Measurements from ENCODE around the gene ISCA2.

Gene ISCA2

GRCh38 chr14:74476607-74477006, 17.0 kb upstream of the ISCA2 start:
- TF ChIP-seq CTCF (IDR thresholded peaks at IDR 0.05; ENCODE audit: insufficient read depth, low read length) (no peak), POLR2AphosphoS5 (IDR thresholded peaks at IDR 0.05; ENCODE audit: low read depth) (no peak), SPI1 (IDR thresholded peaks at IDR 0.05; ENCODE audit: borderline replicate concordance, low read depth) (no peak), REST (IDR thresholded peaks at IDR 0.05; ENCODE audit: insufficient replicate concordance, low read depth) (no peak), GABPA (IDR thresholded peaks at IDR 0.05; ENCODE audit: low read depth) (no peak)
- Histone ChIP-seq H3K27me3 (ENCODE audit: insufficient read depth, poor library complexity, severe bottlenecking) (no peaks in the 10 kb centered on the region), H3K4me3 (replicated peaks; ENCODE audit: insufficient read depth, low read length) (no peak overlapping the region), H3K27ac (replicated peaks) (no peak overlapping the region)
- no peak for DNase-seq (ENCODE audit: low read depth in 1 of 2, low spot score in 1 of 2)

- Histone ChIP-seq H3K27me3 (ENCODE audit: insufficient read depth, poor library complexity, severe bottlenecking) (no peaks in the 10 kb centered on the region), H3K4me3 (replicated peaks; ENCODE audit: insufficient read depth, low read length) (no peak overlapping the region), H3K27ac (replicated peaks) (no peak overlapping the region)
- TF ChIP-seq CTCF (IDR thresholded peaks at IDR 0.05; ENCODE audit: insufficient read depth, low read length): no peak
- TF ChIP-seq POLR2AphosphoS5 (IDR thresholded peaks at IDR 0.05; ENCODE audit: low read depth): no peak
- no peak for TF ChIP-seq SPI1 (IDR thresholded peaks at IDR 0.05; ENCODE audit: borderline replicate concordance, low read depth)
- DNase-seq (ENCODE audit: low read depth in 1 of 2, low spot score in 1 of 2): no peak
These were observed 14.4 kb upstream of the ISCA2 start for GRCh38 chr14:74478996-74479635.

GRCh38 chr14:74480046-74480445, 13.5 kb upstream of the ISCA2 start:
- Histone ChIP-seq H3K4me3 (replicated peaks; ENCODE audit: insufficient read depth, low read length) (no peak overlapping the region), H3K27ac (replicated peaks) (no peak overlapping the region), H3K27me3 (ENCODE audit: insufficient read depth, poor library complexity, severe bottlenecking) (no peaks in the 10 kb centered on the region)
- TF ChIP-seq REST (IDR thresholded peaks at IDR 0.05; ENCODE audit: insufficient replicate concordance, low read depth) (no peak), POLR2AphosphoS5 (IDR thresholded peaks at IDR 0.05; ENCODE audit: low read depth) (no peak), SPI1 (IDR thresholded peaks at IDR 0.05; ENCODE audit: borderline replicate concordance, low read depth) (no peak), CTCF (IDR thresholded peaks at IDR 0.05; ENCODE audit: insufficient read depth, low read length) (no peak), GABPA (IDR thresholded peaks at IDR 0.05; ENCODE audit: low read depth) (no peak)
- DNase-seq (ENCODE audit: low read depth in 1 of 2, low spot score in 1 of 2): no peak

GRCh38 chr14:74482571-74482970, 11.0 kb upstream of the ISCA2 start:
- no peak overlapping the region for H3K4me3 ChIP-seq (replicated peaks; ENCODE audit: insufficient read depth, low read length)
- no peaks in the 10 kb centered on the region for H3K27me3 ChIP-seq (ENCODE audit: insufficient read depth, poor library complexity, severe bottlenecking)
- TF ChIP-seq SPI1 (IDR thresholded peaks at IDR 0.05; ENCODE audit: borderline replicate concordance, low read depth) (no peak), POLR2AphosphoS5 (IDR thresholded peaks at IDR 0.05; ENCODE audit: low read depth) (no peak), REST (IDR thresholded peaks at IDR 0.05; ENCODE audit: insufficient replicate concordance, low read depth) (no peak), GABPA (IDR thresholded peaks at IDR 0.05; ENCODE audit: low read depth) (no peak), CTCF (IDR thresholded peaks at IDR 0.05; ENCODE audit: insufficient read depth, low read length) (no peak)
- H3K27ac ChIP-seq (replicated peaks): no peak overlapping the region
- no peak for DNase-seq (ENCODE audit: low read depth in 1 of 2, low spot score in 1 of 2)

All from HL-60 (cell line).